Stimulated activated CD8-positive, alpha-beta memory T cell treated with anti-CD3 and anti-CD28 coated beads, Interleukin-15, amount 100 ng/mL, for 48 hours (primary cell): ENCODE data around the gene MARK4.
"Not testable (repeated sequence)": the region's sequence is repeated elsewhere in the genome, so short reads cannot be mapped to it uniquely, and the experiment has no call there.

Experiments used
- DNase-seq, 2 donors: peaks; one replicate each; pipeline ENCODE4 v3.0.0-alpha.2; 2020; ENCODE audit warnings: low read depth in 2 of 2

The MARK4 gene

DNA sequence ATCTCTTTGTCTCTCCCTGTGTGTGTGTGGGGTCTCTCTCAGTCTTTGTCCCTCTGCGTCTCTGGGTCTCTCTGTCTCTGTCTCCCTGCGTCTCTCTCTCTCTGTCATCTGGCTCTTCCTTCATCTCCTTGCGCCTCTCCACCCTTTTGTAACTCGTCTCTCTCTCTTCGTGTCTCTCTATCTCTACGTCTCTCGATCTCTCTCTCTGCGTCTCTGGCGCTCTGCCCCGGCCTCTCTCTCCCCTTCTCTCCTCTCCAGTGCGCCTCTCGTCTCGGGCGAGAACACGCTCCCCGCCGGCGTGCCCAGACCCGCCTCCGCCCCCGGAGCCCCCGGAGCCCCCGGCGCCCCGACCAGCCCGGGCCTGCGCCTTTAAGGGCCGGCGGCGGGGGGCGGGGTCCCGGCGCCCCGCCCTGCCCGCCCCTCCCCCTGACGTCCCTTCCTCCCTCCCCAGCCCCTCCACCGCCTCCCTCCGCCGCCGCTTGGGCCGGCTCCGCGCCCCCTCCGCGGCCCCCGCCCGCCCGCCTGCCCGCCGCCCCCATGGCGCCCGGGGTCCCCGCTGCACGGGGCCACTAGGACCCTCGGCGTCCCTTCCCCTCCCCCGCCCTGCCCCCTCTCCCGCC lies at the start of gene MARK4:
Gene MARK4, plus strand, starts transcription at position 440 of the 620 bp plus-strand sequence. CDS start 318 bp downstream, outside the sequence.
- DNase-seq = peak; percentile 27 to 41

GRCh38 chr19:45202637-45203036 lies 48.4 kb upstream of the MARK4 start:
- no peak for DNase-seq

DNA sequence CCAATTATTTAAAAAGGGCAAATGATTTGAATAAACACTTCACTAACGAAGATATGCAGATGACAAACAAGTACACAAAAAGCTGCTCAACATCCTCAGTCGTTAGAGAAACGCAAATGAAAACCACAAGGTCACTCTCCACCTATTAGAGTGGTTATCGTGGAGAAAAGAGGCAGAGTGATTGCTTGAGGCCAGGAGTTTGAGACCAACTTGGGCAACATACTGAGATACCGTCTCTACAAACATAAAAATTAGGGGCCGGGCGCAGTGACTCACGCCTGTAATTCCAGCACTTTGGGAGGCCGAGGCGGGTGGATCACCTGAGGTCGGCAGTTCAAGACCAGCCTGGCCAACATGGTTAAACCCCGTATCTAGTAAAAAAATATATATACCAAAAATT lies 45.3 kb upstream of the MARK4 start:
- no peak for DNase-seq

DNA sequence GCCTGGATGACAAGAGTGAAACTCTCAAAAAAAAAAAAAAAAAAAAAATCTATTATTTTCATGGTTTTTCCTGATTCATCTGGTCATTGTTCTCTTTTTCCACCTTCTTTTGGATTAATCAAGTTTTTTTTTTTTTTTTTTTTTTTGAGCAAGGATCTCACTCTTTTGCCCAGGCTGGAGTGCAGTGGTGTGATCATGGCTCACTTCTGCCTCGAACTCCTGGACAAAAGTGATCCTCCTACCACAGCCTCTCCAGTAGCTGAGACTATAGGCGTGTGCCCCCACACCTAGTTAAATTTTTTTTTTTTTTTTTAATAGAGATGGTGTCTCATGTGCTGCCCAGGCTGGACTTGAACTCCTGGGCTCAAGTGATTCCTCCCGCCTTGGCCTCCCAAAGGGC lies 44.7 kb upstream of the MARK4 start:
- no peak for DNase-seq

DNA sequence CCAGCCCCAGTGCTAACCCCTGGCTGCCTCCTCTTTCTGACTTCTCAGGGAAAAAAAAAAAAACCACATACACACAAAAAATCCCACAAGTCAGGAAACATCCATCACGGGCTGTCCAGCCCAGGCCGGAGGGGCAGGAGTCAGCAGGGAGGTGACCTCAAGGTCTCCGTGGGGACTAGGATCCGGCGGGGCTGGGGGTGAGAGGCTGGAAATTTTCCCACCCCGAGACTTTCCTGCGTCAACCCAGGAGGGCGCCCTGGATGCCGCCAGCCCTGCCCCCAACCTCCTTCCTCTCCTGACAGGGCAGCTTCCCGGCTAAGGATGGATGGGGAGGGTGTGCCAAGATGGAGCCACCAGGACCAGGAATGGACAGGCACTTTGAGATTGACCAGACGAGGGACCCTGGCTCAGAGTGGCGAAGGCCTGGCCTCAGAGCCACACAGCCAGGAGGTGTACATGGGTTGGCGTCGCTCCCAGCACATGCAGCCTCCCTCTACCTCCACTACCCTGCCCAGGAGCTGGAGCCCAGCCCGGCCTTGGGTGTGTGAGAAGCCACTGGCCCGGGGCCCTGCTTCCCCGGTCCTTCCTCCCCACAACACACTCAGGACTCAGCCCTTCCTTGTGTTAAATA lies 39.2 kb upstream of the MARK4 start:
- no peak for DNase-seq

GRCh38 chr19:45213031-45213430 lies 38.0 kb upstream of the MARK4 start:
- DNase-seq = no peak

DNA sequence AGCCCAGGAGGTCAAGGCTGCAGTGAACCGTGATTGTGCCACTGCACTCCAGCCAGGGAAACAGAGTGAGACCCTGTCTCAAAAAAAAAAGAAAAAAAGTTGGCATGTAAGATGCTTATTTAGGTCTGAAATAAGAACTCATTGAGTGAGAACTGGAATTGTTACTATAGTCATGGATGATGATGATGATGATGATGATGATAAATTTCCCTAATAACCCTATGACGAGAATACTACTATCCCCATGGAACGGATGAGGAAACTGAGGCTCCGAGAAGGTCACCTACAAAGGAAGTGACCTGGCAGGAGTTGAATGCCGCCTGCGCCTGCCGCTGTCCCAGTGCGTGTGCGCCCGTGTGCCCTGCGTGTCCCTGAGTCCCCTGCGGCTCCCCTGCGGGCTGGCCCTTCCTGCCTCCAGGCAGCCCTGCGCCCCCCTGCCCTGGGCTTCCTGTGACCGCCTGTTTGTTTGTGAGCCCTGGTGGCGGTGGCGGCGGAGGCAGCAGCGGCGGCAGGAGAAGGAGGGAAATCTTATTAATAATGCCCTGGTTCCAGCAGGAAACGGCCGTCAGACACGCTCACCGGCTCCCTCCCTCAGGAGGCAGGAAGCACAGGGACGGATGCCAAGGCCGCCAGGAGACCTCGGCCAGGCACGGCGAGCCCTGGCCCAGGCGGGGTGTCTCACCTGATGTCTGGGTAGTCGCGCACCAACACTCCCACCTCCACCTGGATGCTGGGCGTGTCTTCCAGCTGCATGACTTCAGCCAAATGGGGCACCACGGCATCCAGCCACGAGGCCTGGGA lies 35.5 kb upstream of the MARK4 start:
- DNase-seq = no peak

GRCh38 chr19:45216667-45217066 lies 34.4 kb upstream of the MARK4 start:
- DNase-seq = no peak

GRCh38 chr19:45217193-45217956 lies 33.7 kb upstream of the MARK4 start:
- no peak for DNase-seq

DNA sequence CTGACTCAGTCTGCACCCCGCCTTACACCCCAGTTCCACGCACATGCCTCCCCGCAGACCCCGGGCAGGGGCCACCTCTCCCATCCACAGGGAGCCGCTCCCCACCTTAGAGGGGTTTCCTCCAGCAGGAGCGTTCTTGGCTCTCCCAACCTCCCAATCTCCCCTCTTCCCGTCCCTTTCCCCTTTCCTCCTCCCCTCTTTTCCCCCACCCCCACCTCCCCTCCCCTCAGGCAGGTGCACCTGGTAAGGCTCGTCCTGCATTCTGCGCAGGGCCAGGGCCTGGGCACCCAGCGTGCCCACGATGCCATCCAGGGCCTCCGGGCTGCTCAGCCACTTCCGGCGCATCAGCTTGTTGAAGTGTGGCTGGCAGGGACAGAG lies 33.1 kb upstream of the MARK4 start:
- DNase-seq = no peak

GRCh38 chr19:45218426-45218825 lies 32.6 kb upstream of the MARK4 start:
- no peak for DNase-seq

DNA sequence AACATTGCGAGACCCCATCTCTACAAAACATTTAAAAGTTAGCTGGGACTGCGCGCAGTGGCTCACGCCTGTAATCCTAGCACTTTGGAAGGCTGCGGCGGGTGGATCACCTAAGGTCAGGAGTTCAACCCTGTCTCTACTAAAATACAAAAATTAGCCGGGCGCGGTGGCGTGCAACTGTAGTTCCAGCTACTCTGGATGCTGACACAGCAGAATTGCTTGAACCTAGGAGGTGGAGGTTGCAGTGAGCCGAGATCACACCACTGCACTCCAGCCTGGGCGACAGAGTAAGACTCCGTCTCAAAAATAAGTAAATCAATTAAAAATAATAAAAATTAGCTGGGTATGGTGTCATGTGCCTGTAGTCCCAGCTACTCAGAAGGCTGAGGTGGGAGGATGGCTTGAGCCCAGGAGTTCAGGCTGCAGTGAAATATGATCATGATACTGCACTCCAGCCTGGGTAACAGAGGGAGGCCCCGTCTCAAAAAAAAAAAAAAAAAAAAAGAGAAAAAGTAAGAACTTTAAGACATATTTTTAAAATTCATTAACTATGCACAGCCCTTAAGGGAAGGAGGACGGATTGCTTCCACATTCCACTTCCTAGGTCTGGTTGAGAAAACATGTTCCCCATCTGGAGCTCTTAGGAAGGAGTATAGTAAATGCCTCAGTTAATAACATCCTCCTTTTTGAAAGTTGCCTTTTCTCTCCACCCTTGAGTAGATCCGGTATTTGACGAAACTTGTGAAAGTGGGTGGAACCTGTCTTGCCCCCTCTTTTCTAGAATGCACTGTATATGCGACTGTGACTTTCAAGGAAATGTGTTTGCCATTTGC lies 31.9 kb upstream of the MARK4 start:
- DNase-seq = no peak

DNA sequence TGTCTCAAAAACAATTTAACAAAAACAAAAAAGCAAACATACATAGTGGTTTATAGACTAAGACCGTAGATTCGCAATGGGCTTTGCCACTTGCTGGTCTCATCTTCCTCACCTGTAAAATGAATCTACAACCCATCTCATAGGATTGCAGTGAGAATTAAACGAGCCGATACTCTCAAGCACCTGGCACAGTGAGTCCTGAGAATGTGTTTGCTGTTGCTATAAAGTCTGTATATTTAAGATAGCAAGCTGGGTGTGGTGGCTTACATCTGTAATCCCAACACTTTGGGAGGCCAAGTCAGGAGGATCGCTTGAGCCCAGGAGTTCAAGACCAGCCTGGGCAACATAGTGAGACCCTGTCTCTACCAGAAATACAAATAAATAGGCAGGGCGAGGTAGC lies 28.3 kb upstream of the MARK4 start:
- DNase-seq = no peak

DNA sequence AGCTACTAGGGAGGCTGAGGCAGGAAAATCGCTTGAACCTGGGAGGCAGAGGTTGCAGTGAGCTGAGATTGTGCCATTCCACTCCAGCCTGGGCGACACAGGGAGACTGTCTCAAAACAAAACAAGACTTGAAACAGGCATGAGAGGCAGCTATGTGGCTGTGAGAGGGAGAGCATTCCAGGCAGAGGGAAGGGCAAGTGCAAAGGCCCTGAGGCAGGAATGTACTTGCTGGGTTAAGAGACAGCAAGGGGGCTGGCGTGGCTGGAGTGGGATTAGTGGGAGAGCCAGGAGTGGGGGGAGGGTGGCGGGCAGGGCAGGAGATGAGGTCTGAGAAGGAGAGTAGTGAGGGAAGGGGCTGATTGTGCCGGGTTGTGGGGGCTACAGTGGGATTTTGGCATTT lies 27.2 kb upstream of the MARK4 start:
- no peak for DNase-seq

- no peak for DNase-seq
These were observed 26.4 kb upstream of the MARK4 start for GRCh38 chr19:45224645-45225044.

DNA sequence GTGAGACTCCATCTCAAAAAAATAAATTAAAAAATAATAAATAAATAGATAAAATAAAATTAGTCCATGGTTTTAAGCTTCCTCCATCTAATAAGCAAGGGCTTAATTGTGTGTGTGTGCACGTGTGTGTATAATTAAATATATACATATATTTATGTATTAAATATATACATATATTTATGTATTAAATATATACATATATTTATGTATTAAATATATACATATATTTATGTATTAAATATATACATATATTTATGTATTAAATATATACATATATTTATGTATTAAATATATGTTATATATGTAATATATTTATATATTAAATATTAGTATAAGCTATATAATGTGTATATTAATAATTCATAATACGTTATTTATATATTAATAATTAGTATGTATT lies 22.0 kb upstream of the MARK4 start:
- not testable (repeated sequence) for DNase-seq

DNA sequence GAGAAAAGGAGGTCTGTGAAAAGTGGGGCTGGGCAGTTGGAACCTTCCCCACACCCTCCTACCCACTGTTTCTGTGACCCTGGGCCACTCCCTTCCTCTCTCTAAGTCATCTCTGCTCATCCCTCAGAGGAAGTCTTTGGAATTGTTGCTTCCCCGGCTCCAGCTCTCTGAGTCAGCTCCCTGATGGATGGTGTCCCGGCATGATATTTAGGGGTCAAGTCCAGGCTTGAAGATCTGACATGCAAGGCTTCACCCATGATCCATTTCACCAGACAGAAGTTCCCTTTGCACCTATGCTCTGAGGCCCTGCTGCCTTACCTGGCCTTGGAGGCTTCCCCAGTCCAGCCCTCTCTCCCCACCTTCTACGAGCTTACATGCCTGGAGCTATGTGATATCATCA lies 19.2 kb upstream of the MARK4 start:
- no peak for DNase-seq

- DNase-seq = no peak
These were observed 16.8 kb upstream of the MARK4 start for GRCh38 chr19:45234089-45234869.

DNA sequence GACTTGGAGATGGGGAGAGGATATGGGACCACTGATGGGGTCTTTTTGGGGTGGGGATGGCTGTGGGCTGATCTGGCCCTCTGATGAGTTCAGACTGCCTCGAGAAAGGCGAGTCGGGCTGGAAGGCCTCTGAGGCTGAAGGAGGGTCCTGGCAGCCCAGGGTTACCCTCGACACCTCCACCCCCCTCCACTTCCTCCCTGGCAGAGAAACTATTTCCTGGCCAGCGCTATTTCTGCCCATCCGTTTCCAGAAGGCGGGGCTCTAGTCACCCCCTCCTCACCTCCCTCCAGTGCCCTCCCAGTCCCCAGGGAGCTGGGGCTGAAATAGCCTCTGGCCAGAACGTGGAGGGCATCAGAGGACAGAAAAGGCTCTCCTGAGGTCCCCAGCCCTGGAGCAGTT lies 15.6 kb upstream of the MARK4 start:
- DNase-seq = no peak

DNA sequence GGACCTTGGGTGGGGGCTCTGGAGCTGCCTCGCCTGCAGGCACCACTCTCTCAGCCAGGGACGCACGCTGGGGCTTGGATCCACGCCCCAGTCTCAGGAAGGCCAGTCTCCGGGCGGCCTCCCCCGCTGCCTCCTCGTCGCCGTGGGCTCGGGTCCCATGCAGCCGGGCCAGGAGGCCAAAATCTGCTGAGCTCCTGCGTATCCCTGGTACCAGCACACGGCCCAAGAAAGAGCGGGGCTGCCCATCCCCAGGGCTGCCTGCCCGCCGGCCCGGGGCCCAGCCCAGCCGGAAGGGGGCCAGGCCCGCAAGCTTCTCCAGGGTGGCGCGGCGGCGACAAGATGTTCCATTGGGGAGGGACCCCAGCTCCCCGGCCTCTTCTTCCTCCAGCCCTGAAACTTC lies 12.5 kb upstream of the MARK4 start:
- DNase-seq = no peak
